Measurements from ENCODE around the gene RAD21L1.

DNA sequence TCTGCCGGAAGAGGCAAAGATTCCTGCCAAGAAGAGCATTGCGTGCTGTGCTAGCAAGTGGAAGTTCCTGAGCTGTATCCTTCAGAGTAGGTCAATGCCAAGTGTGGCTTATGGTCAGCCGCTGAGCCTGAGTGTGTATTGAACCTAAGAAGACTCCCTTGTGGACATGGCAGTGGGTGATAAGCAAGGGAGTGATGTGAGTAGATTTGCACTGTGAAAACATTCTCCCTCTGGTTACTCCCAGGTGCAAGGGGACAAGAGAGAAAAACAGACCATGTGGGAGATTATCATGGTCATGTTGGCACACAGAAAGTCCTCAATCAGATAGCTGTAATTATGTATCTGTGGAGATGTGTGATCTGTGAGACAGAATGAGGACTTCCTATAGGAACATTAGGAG is 35.0 kb upstream of the RAD21L1 start:
- TF ChIP-seq TAF1 (IDR thresholded peaks at IDR 0.05; ENCODE audit: borderline replicate concordance, low read depth, low read length), result no peak
- TF ChIP-seq POLR2A (IDR thresholded peaks at IDR 0.05; ENCODE audit: low read depth, low read length), result no peak
- no peak for TF ChIP-seq POLR2AphosphoS5 (IDR thresholded peaks at IDR 0.05; ENCODE audit: low read depth, low read length)
